Ishikawa (cell line): ENCODE results near the gene VPS16.

Experiments
- CEBPB ChIP-seq: IDR thresholded peaks from 2 replicates; pipeline ENCODE4 v1.6.1; 2012
- CREB1 ChIP-seq: IDR thresholded peaks from 2 replicates; pipeline ENCODE4 v1.6.1; 2012; ENCODE audit warnings: low read depth
- EGR1 ChIP-seq: IDR thresholded peaks from 2 replicates; pipeline ENCODE4 v1.6.1; 2012
- EP300 ChIP-seq: IDR thresholded peaks from 2 replicates; pipeline ENCODE4 v1.6.1; 2012; ENCODE audit warnings: borderline replicate concordance
- FOXM1 ChIP-seq: IDR thresholded peaks from 2 replicates; pipeline ENCODE4 v1.6.1; 2012; ENCODE audit warnings: low read depth, borderline replicate concordance
- MAX ChIP-seq: IDR thresholded peaks from 2 replicates; pipeline ENCODE4 v1.6.1; 2012
- NFIC ChIP-seq: IDR thresholded peaks from 2 replicates; pipeline ENCODE4 v1.6.1; 2012
- RAD21 ChIP-seq: IDR thresholded peaks from 2 replicates; pipeline ENCODE4 v1.6.1; 2012; ENCODE audit warnings: low read depth
- REST ChIP-seq: IDR thresholded peaks from 2 replicates; pipeline ENCODE4 v1.6.1; 2012; ENCODE audit warnings: low read depth, mild to moderate bottlenecking
- TAF1 ChIP-seq: IDR thresholded peaks from 2 replicates; pipeline ENCODE4 v1.6.1; 2012; ENCODE audit warnings: low read depth, mild to moderate bottlenecking
- TCF12 ChIP-seq: IDR thresholded peaks from 2 replicates; pipeline ENCODE4 v1.6.1; 2012; ENCODE audit warnings: low read depth
- TEAD4 ChIP-seq: IDR thresholded peaks from 2 replicates; pipeline ENCODE4 v1.6.1; 2012
- USF1 ChIP-seq: IDR thresholded peaks from 2 replicates; pipeline ENCODE4 v1.6.1; 2012
- YY1 ChIP-seq: IDR thresholded peaks from 2 replicates; pipeline ENCODE4 v1.6.1; 2012; ENCODE audit warnings: low read depth
- ZBTB7A ChIP-seq: IDR thresholded peaks from 2 replicates; pipeline ENCODE4 v1.6.1; 2012; ENCODE audit warnings: low read depth

The VPS16 gene

GRCh38 chr20:2849529-2849928 is 9.0 kb downstream of the VPS16 start:
- TF ChIP-seq NFIC, result no peak
- no peak for TF ChIP-seq TEAD4
- no peak for TF ChIP-seq MAX
- TF ChIP-seq CREB1, result no peak
- no peak for TF ChIP-seq CEBPB
- no peak for TF ChIP-seq YY1
- no peak for TF ChIP-seq RAD21
- no peak for TF ChIP-seq REST
- no peak for TF ChIP-seq ZBTB7A
- no peak for TF ChIP-seq USF1
- TF ChIP-seq FOXM1, result no peak
- TF ChIP-seq TAF1, result no peak
- TF ChIP-seq TCF12, result no peak
- no peak for TF ChIP-seq EGR1

- no peak for TF ChIP-seq EGR1
- no peak for TF ChIP-seq TEAD4
- TF ChIP-seq ZBTB7A, result no peak
- TF ChIP-seq YY1, result no peak
- TF ChIP-seq USF1, result no peak
- no peak for TF ChIP-seq NFIC
- no peak for TF ChIP-seq EP300
- TF ChIP-seq TCF12, result no peak
- no peak for TF ChIP-seq REST
Observed at GRCh38 chr20:2851086-2851485, 10.5 kb downstream of the VPS16 start.

GRCh38 chr20:2858591-2858990 is 18.0 kb downstream of the VPS16 start:
- TF ChIP-seq REST (no peak), YY1 (no peak), MAX (no peak), TAF1 (no peak), TCF12 (no peak), CREB1 (no peak), FOXM1 (no peak), EP300 (no peak), ZBTB7A (no peak), USF1 (no peak)

- no peak for TF ChIP-seq TEAD4
- TF ChIP-seq CEBPB, result no peak
- TF ChIP-seq REST, result no peak
- no peak for TF ChIP-seq TAF1
- no peak for TF ChIP-seq ZBTB7A
- no peak for TF ChIP-seq RAD21
- TF ChIP-seq YY1, result no peak
- TF ChIP-seq FOXM1, result no peak
- no peak for TF ChIP-seq EP300
- no peak for TF ChIP-seq NFIC
- TF ChIP-seq EGR1, result no peak
- no peak for TF ChIP-seq CREB1
- no peak for TF ChIP-seq TCF12
- no peak for TF ChIP-seq MAX
- TF ChIP-seq USF1, result no peak
Observed at GRCh38 chr20:2859330-2860121, 19.0 kb downstream of the VPS16 start.
